HepG2 (cell line): ENCODE data around the gene EBF4. TPM values are rescaled to one million over a fixed set of nuclear protein-coding genes. Genes with fewer than 3 reads are reported as not detected.

Source experiments
- AFF4 ChIP-seq: sonication (generic); formaldehyde crosslinking; IDR thresholded peaks from 2 replicates; pipeline ENCODE4 v1.4.0; 2020; ENCODE audit warnings: missing genetic modification reagents
- ATF2 ChIP-seq: sonication (generic); formaldehyde crosslinking; IDR thresholded peaks from 2 replicates; pipeline ENCODE4 v1.4.0; 2020; ENCODE audit warnings: missing genetic modification reagents
- CBX5 ChIP-seq: sonication (generic); formaldehyde crosslinking; IDR thresholded peaks from 2 replicates; pipeline ENCODE4 v1.4.0; 2020; ENCODE audit warnings: missing genetic modification reagents, borderline replicate concordance
- NPAS2 ChIP-seq: sonication (generic); formaldehyde crosslinking; IDR thresholded peaks from 2 replicates; pipeline ENCODE4 v1.8.0; 2022; ENCODE audit warnings: mild to moderate bottlenecking, missing genetic modification reagents, borderline replicate concordance
- PHF20 ChIP-seq: sonication (generic); formaldehyde crosslinking; IDR thresholded peaks from 2 replicates; pipeline ENCODE4 v1.5.0; 2020; ENCODE audit warnings: mild to moderate bottlenecking, missing genetic modification reagents
- WIZ ChIP-seq: sonication (generic); formaldehyde crosslinking; IDR thresholded peaks from 2 replicates; pipeline ENCODE4 v1.5.1; 2020; ENCODE audit warnings: mild to moderate bottlenecking, missing genetic modification reagents
- ZSCAN5A ChIP-seq: sonication (generic); formaldehyde crosslinking; IDR thresholded peaks from 2 replicates; pipeline ENCODE4 v1.8.0; 2022; ENCODE audit warnings: mild to moderate bottlenecking, missing genetic modification reagents, borderline replicate concordance
- polyA plus RNA-seq, 8 experiments: library from polyadenylated mRNA; depleted of rRNA in 3 of 8; stranded (reverse) in 7 of 8; unstranded in 1 of 8; fragments of >200 nt; fragmentation: Illumina TruSeq in 4 of 8; extraction: Trizol in 4 of 8; gene quantifications; 2 replicates each; pipeline versions ENCODE4 v1.2.1 to v1.2.3, GENCODE V29; 2011 to 2016; ENCODE audit warnings: low read depth in 4 of 8, missing spikeins in 1 of 8, mixed read lengths in 1 of 8; ENCODE audit not compliant: insufficient read depth in 1 of 8
- total RNA-seq, 5 experiments: library from RNA; depleted of rRNA; stranded (reverse); fragments of >200 nt; fragmentation: Illumina TruSeq; extraction: Trizol; gene quantifications; 2 replicates each; pipeline ENCODE4 v1.2.3, GENCODE V29; 2016; ENCODE audit warnings: low read depth in 1 of 5

Gene EBF4
- total and polyA plus RNA-seq, 2 of the 13 experiments (the other 11 are each of a cell fraction or from before 2014, with no cell fraction given) = 0.84 to 2.2 TPM

- TF ChIP-seq ZSCAN5A (CRISPR knock-in tag) = no peak
- no peak for TF ChIP-seq ATF2 (CRISPR knock-in tag)
- no peak for TF ChIP-seq NPAS2 (CRISPR knock-in tag)
- TF ChIP-seq AFF4 (CRISPR knock-in tag) = no peak
- no peak for TF ChIP-seq CBX5
- TF ChIP-seq WIZ (CRISPR knock-in tag) = no peak
- TF ChIP-seq PHF20 = no peak
These were observed 14.2 kb downstream of the EBF4 start (continued) for GRCh38 chr20:2706688-2707352.
